Measurements from ENCODE around the gene PCSK2.

- TF ChIP-seq CTCF (IDR thresholded peaks at IDR 0.05) (no peak), EP300 (IDR thresholded peaks at IDR 0.05) (no peak), POLR2AphosphoS5 (IDR thresholded peaks at IDR 0.05) (no peak), POLR2A (IDR thresholded peaks at IDR 0.05; ENCODE audit: low read depth) (no peak)
Measured at GRCh38 chr20:17469246-17470030, 242.6 kb downstream of the PCSK2 start.

All from esophagus muscularis mucosa (tissue), 4 donors.